Gastrocnemius medialis (tissue), 4 donors: Measurements from ENCODE around the gene ARHGAP9.
"Not testable (repeated sequence)": the region's sequence is repeated elsewhere in the genome, so short reads cannot be mapped to it uniquely, and the experiment has no call there.

Source experiments
- CTCF ChIP-seq, 5 experiments: fragments of 450-650 bp in 3 of 5; fragments of 200-600 bp in 2 of 5; sonication (generic) in 2 of 5; IDR thresholded peaks in 4 of 5; conservative IDR thresholded peaks in 1 of 5; 1 replicate in 4 of 5; 2 replicates in 1 of 5; pipeline ENCODE4 v1.5.1; 2016 to 2019; ENCODE audit warnings: antibody characterized with exemption in 5 of 5, mild to moderate bottlenecking in 3 of 5, moderate library complexity in 3 of 5
- POLR2A ChIP-seq, 2 donors: fragments of 450-650 bp; IDR thresholded peaks; one replicate each; pipeline ENCODE4 v1.6.1; 2017; ENCODE audit warnings: antibody characterized with exemption in 2 of 2, mild to moderate bottlenecking in 2 of 2, moderate library complexity in 2 of 2

GRCh38 chr12:57426948-57427347 is 52.7 kb downstream of the ARHGAP9 start:
- not testable (repeated sequence) for TF ChIP-seq CTCF (IDR thresholded peaks at IDR 0.05 in 4 of 5, conservative IDR thresholded peaks at IDR 0.05 in 1 of 5); POLR2A (IDR thresholded peaks at IDR 0.05)
